DOHH2 (cell line): Measurements from ENCODE around the gene INF2.

ENCODE experiments used
- CTCF ChIP-seq: fragments of 200-600 bp; sonication (generic); IDR thresholded peaks from one replicate; pipeline ENCODE4 v1.5.1; 2014; ENCODE audit warnings: antibody characterized with exemption, mild to moderate bottlenecking, low read depth, low read length; ENCODE audit not compliant: poor library complexity, severe bottlenecking
- EZH2phosphoT487 ChIP-seq: fragments of 200-600 bp; sonication (generic); IDR thresholded peaks from 2 replicates; pipeline ENCODE4 v1.6.1; 2017; ENCODE audit warnings: borderline replicate concordance, mild to moderate bottlenecking, antibody characterized with exemption, low read length, moderate library complexity, mixed read lengths

GRCh38 chr14:104676130-104676693 lies 13.2 kb upstream of the INF2 start:
- TF ChIP-seq CTCF: no peak
- TF ChIP-seq EZH2phosphoT487: no peak
